D721Med (cell line): Measurements from ENCODE around the gene PRRC2C.

Experiments used
- DNase-seq: peaks from one replicate; pipeline ENCODE4 v3.0.0; 2011; ENCODE audit warnings: low spot score; ENCODE audit not compliant: insufficient read length
- FAIRE-seq: peaks from 2 replicates; lab custom pipeline; 2011; peaks lifted over from hg19 to GRCh38; lab: Jason Lieb, UNC
- CTCF ChIP-seq: IDR thresholded peaks from 2 replicates; pipeline ENCODE4 v1.5.1; 2012; ENCODE audit warnings: mild to moderate bottlenecking, control low read depth; ENCODE audit not compliant: insufficient read depth; ENCODE audit errors: missing control alignments

PRRC2C gene

GRCh38 chr1:171467626-171468025 is 17.7 kb upstream of the PRRC2C start:
- FAIRE-seq = no peak
- TF ChIP-seq CTCF = no peak
- DNase-seq = no peak

- no peak for FAIRE-seq
- DNase-seq = no peak
- no peak for TF ChIP-seq CTCF
Observed at GRCh38 chr1:171468120-171468750, 17.1 kb upstream of the PRRC2C start.

- DNase-seq = no peak
- peak; percentile 67 for FAIRE-seq
- TF ChIP-seq CTCF = no peak
Observed at GRCh38 chr1:171470726-171471125, 14.6 kb upstream of the PRRC2C start.

- DNase-seq (no peak), FAIRE-seq (no peak)
- TF ChIP-seq CTCF = no peak
Observed at GRCh38 chr1:171472183-171472647, 13.1 kb upstream of the PRRC2C start.

- TF ChIP-seq CTCF = no peak
- DNase-seq (no peak), FAIRE-seq (no peak)
Observed at GRCh38 chr1:171476829-171477228, 8.5 kb upstream of the PRRC2C start.

GRCh38 chr1:171477804-171478203 is 7.5 kb upstream of the PRRC2C start:
- no peak for TF ChIP-seq CTCF
- no peak for DNase-seq
- FAIRE-seq = no peak

- TF ChIP-seq CTCF = no peak
- FAIRE-seq (no peak), DNase-seq (no peak)
Observed at GRCh38 chr1:171480035-171480434, 5.3 kb upstream of the PRRC2C start.
